GM18505 (cell line): Measurements from ENCODE around the gene RRP7A.

Experiments
- ATAC-seq: cut with Tn5 transposase; IDR thresholded peaks from one replicate; pipeline ENCODE4 v1.9.1; 2021; ENCODE audit not compliant: unreplicated experiment
- POLR2A ChIP-seq: IDR thresholded peaks from 4 replicates; pipeline ENCODE4 v1.6.1; 2011; ENCODE audit warnings: borderline replicate concordance; ENCODE audit not compliant: insufficient read depth, insufficient read length; ENCODE audit errors: extremely low read depth

RRP7A gene

GRCh38 chr22:42461511-42461910 lies 58.1 kb downstream of the RRP7A start:
- no peak for TF ChIP-seq POLR2A
- ATAC-seq: no peak
